Activated CD4-positive, alpha-beta T cell treated with anti-CD3 and anti-CD28 coated beads, Interleukin-2, amount 10 ng/mL, durations not matched to agents 7 days and 5 days (primary cell): ENCODE results near the gene C9. TPM values are rescaled to one million over a fixed set of nuclear protein-coding genes. Genes with fewer than 3 reads are reported as not detected.
"Not testable (repeated sequence)": the region's sequence is repeated elsewhere in the genome, so short reads cannot be mapped to it uniquely, and the experiment has no call there.

ENCODE experiments used
- CTCF ChIA-PET: fragments of 350-600 bp; sonication (Branson Sonifier 250); formaldehyde crosslinking; loops from one replicate; lab custom pipeline; 2021; ENCODE audit warnings: antibody characterized with exemption; lab: Charles Lee
- POLR2A ChIA-PET: fragments of 350-600 bp; sonication (Branson Sonifier 250); formaldehyde crosslinking; loops from one replicate; lab custom pipeline; 2021; ENCODE audit warnings: antibody characterized with exemption; lab: Charles Lee
- DNase-seq: peaks from one replicate; pipeline ENCODE4 v3.0.0-alpha.2; 2020
- H3K27ac Mint-ChIP-seq: one replicate; pipeline ENCODE4 v1.8.0; 2021; ENCODE audit warnings: mild to moderate bottlenecking, moderate library complexity, mixed read lengths
- H3K27me3 Mint-ChIP-seq: one replicate; pipeline ENCODE4 v1.8.0; 2021; ENCODE audit warnings: mixed read lengths
- H3K36me3 Mint-ChIP-seq: one replicate; pipeline ENCODE4 v1.8.0; 2021; ENCODE audit warnings: low read depth, mixed read lengths
- H3K4me1 Mint-ChIP-seq: one replicate; pipeline ENCODE4 v1.8.0; 2021; ENCODE audit warnings: mixed read lengths
- H3K4me3 Mint-ChIP-seq: one replicate; pipeline ENCODE4 v1.8.0; 2021; ENCODE audit warnings: mild to moderate bottlenecking, moderate library complexity, mixed read lengths
- H3K9me3 Mint-ChIP-seq: one replicate; pipeline ENCODE4 v1.8.0; 2021; ENCODE audit warnings: mixed read lengths
- total RNA-seq, 2 experiments: library from RNA; stranded (reverse); gene quantifications; one replicate each; pipeline ENCODE4 v1.2.3, GENCODE V29; 2021

Gene C9
- total RNA-seq: not detected

DNA sequence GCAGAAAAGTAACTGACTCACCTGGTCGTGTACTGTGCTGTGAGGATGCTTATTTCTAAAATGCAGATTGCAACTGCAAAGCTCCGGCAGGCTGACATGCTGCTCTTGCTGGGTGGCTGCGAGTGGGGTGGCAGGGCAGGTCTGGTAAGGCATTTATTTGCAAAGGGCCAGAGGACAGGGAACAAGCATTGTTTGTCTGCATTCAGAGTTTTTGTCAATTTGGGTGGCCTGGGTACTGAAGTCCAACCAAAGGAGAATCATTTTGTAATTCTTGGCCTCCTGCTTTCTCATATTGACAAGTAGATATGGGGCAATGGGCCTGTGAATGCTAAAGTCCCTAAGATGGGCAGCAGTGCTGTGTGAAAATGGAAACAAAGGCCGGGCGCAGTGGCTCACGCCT lies at the start of gene C9:
Gene C9 (minus strand): TSS at position 129 of the 400 bp plus-strand sequence. CDS start 31 bp downstream, at position 98.
- CTCF ChIA-PET: no interaction called here

DNA sequence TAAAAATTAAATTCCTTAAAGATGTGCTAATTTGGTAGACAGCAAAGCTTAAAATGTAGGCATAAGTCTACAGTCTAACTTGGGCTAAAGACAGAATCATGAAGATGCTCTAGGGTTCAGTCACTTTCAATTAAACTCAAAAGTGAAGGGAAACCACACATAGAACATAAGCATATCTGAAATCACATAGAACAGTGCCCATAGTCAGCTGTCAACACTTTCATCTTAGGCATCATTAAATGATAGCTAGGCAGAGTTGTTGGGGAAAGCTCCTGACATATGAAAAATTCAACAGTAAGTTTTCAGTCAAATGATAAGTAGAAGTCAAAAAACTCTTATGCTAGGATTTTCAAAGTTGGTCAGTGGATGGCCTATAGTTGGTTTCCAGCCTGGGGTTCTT lies 49.5 kb upstream of the C9 start:
- H3K36me3 Mint-ChIP-seq: no peaks in the 10 kb centered on the region
- ChIA-PET CTCF (interaction anchor here (0.8 to 1.3 kb wide), 2 partner anchors 10 to 42 kb away, joined by 4 to 5 read pairs; no protein-coding TSS in a partner anchor), POLR2A (no interaction called here)
- H3K4me1 Mint-ChIP-seq: no peaks in the 10 kb centered on the region
- H3K27ac Mint-ChIP-seq: no peak overlapping the region
- H3K4me3 Mint-ChIP-seq: no peak overlapping the region
- H3K9me3 Mint-ChIP-seq: no peaks in the 10 kb centered on the region
- DNase-seq: no peak
- peaks cover 22% of the 10 kb centered on the region for H3K27me3 Mint-ChIP-seq

More for the DNA sequence above, at the start of gene C9:
- no peaks in the 10 kb centered on the region for H3K4me1 Mint-ChIP-seq
- POLR2A ChIA-PET: no interaction called here
- H3K4me3 Mint-ChIP-seq: no peak within 1 kb of the TSS
- H3K27ac Mint-ChIP-seq: no peak within 1 kb of the TSS
- DNase-seq: no peak
- peaks cover 2% of the 10 kb centered on the region for H3K27me3 Mint-ChIP-seq
- peaks cover under 1% of the 10 kb centered on the region for H3K9me3 Mint-ChIP-seq
- H3K36me3 Mint-ChIP-seq: no peaks in the 10 kb centered on the region

DNA sequence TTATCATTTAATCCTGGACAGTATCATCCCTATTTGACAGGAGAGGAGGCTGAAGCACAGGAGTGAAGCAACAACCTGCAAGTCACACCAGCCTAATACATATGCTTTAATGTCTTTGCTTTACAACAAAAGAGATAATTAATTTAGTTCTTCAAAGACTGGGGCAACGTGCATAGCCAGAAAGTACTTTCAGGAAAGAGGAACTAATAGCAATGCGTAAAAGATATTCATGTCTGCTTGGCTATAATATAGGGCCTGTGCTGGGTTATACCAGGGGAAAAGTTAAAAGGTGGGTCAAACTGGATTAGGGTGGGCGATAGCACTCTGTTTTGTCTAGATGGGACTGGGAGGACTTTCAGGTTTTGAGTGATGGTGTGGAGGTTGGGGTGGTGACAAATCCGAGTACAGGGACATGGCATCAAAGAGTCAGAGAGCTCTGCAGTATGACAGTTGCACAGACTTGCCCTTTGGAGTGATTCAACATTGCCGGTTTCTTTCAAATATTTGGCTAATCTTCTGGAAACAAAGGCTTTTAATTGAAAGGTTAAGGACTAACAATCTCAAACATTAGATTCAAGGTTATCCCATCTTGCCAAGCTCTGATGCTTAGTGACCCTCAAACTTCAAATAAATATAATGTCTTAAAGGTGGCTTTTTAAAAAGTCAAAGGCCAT lies 48.6 kb upstream of the C9 start:
- Mint-ChIP-seq H3K36me3 (no peaks in the 10 kb centered on the region), H3K9me3 (no peaks in the 10 kb centered on the region), H3K27ac (no peak overlapping the region), H3K4me1 (no peaks in the 10 kb centered on the region), H3K4me3 (no peak overlapping the region), H3K27me3 (peaks cover 24% of the 10 kb centered on the region)
- POLR2A ChIA-PET: no interaction called here
- CTCF ChIA-PET: no interaction called here
- no peak for DNase-seq

DNA sequence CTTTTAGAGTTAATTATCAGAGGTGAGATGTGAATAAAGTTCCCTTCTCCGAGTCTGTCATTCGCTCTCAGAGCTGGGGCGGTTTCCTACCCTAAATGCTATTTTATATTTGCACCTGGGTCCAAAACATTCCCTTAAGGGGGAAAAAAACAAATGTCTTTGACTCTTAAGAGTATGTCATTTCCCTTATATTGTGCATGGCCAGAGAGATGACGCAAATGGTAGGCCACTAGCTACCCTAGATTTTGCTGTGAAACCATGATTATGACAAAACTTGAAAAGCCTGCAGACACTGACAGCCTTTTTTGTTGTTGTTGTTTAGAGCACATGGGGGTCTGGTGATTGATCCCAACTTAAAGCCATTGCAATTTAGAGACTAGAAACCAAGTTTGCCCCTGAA lies 47.7 kb upstream of the C9 start:
- POLR2A ChIA-PET: no interaction called here
- Mint-ChIP-seq H3K27ac (no peak overlapping the region), H3K4me1 (no peaks in the 10 kb centered on the region), H3K4me3 (no peak overlapping the region), H3K36me3 (no peaks in the 10 kb centered on the region), H3K9me3 (no peaks in the 10 kb centered on the region), H3K27me3 (peaks cover 20% of the 10 kb centered on the region)
- no peak for DNase-seq
- CTCF ChIA-PET: no interaction called here

DNA sequence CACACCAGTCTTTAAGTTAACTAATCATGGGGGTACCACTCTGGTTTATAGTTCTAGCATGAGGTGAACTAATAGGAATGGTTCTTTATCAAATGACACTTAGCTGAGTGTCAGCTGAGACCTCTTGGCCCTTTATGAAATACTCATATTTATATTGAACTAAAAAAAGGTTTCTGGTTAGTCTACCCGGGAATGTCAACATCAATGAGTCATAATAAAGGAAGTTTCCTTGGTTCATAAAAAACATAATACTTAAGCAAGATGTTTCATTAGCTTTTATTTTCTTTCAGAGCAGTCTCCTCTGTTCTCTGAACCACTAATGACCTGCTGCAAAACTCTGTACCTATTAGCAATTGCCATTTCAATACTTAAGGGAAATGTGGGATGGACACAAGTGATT lies 46.8 kb upstream of the C9 start:
- no peak for DNase-seq
- Mint-ChIP-seq H3K27me3 (peaks cover 18% of the 10 kb centered on the region), H3K27ac (no peak overlapping the region), H3K9me3 (no peaks in the 10 kb centered on the region), H3K4me1 (no peaks in the 10 kb centered on the region), H3K36me3 (no peaks in the 10 kb centered on the region), H3K4me3 (no peak overlapping the region)
- ChIA-PET CTCF (interaction anchor here (1.1 kb wide), 1 partner anchor 14 kb away, joined by 3 read pairs; the partner anchor contains the start of gene DAB2), POLR2A (no interaction called here)

DNA sequence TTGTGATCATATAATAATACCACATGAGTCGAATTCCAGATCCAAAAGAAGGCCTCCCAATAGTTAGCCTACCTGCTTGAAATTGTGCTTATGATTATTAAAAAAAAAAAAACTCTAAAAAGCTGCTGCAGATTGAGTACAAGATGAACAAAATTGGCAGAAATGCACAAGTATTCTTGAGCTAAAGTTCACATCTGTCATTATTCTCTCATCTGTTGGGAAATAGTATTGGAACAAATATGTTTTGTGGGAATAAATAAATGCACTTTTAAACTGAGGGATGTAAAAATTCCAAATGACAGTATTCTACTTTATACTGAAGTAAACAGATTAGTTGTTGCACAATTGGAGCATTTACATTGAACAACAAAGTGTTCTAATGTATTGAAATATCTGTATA lies 44.7 kb upstream of the C9 start:
- Mint-ChIP-seq H3K4me3 (no peak overlapping the region), H3K27me3 (peaks cover 15% of the 10 kb centered on the region)
- CTCF ChIA-PET: no interaction called here

DNA sequence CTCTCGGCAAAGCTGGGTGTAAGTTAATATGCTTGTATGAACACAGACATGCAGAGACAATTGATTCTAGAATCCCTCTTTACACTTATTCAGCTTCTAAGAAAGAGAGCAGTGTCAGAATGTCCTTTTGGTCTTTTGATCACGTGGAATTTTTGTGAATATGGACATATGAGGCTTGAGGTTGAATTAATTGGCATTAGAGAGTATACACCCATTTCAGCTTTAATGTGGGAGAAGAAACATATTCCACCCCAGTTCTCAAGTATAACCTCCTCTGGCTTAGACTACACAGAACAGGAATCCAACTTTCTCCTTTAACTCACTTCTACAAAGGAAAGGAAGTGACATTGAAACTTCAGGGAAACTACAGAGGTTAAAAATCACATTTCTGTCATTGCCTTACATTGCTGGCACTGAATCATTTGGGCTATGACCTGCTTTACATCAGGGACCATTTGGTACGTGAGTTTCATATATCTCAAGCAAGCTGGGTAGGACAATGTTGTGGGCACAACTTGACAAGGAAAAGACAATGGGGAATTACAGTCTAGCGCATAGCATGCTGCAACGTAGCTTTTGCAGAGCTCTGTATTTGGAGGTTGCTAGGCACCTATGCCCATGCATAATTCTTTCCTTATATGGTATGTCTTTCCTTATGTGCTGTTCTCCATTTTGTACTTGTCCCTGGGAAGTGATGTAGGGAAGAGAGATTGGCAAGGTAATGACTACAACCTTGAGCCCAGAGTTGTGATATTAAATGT lies 41.0 kb upstream of the C9 start:
- ChIA-PET POLR2A (no interaction called here), CTCF (no interaction called here)
- H3K36me3 Mint-ChIP-seq: no peaks in the 10 kb centered on the region
- H3K27me3 Mint-ChIP-seq: peaks cover 10% of the 10 kb centered on the region
- peaks cover 2% of the 10 kb centered on the region for H3K9me3 Mint-ChIP-seq
- no peak overlapping the region for H3K4me3 Mint-ChIP-seq
- DNase-seq: no peak
- no peak overlapping the region for H3K27ac Mint-ChIP-seq
- no peaks in the 10 kb centered on the region for H3K4me1 Mint-ChIP-seq

More for the DNA sequence above, 44.7 kb upstream of the C9 start:
- Mint-ChIP-seq H3K9me3 (no peaks in the 10 kb centered on the region), H3K4me1 (no peaks in the 10 kb centered on the region), H3K27ac (no peak overlapping the region), H3K36me3 (no peaks in the 10 kb centered on the region)
- POLR2A ChIA-PET: no interaction called here
- no peak for DNase-seq

DNA sequence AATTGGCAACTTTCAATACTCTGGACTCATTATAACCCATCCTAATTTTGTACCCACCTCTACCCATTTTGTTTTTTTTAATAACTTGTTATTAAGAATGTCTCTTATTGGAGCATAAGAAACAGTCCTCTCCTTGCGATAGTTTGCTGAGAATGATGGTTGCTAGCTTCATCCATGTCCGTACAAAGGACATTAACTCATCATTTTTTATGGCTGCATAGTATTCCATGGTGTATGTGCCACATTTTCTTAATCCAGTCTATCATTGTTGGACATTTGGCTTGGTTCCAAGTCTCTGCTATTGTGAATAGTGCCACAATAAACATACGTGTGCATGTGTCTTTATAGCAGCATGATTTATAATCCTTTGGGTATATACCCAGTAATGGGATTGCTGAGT lies 39.5 kb upstream of the C9 start:
- not testable (repeated sequence) for H3K9me3 Mint-ChIP-seq, DNase-seq, H3K36me3 Mint-ChIP-seq

DNA sequence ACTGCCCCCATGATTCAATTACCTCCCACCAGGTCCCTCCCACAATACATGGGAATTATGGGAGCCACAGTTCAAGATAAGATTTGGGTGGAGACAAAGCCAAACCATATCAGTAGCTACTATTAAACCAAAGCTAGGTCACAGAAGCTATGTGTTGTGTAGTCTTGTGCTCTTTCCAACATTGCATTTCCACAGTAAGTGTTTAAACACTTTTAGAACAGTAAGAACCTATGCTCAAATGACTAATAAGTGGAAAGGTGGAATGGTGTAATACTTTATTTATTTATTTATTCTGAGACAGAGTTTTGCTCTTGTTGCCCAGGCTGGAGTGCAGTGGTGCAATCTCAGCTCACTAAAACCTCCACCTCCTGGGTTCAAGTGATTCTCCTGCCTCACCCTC lies 37.8 kb upstream of the C9 start:
- H3K4me3 Mint-ChIP-seq, H3K27me3 Mint-ChIP-seq, H3K9me3 Mint-ChIP-seq, POLR2A ChIA-PET, DNase-seq, H3K36me3 Mint-ChIP-seq, H3K4me1 Mint-ChIP-seq, H3K27ac Mint-ChIP-seq: not testable (repeated sequence)
- CTCF ChIA-PET: interaction anchor here (1.1 kb wide), 1 partner anchor 82 kb away, joined by 3 read pairs; no protein-coding TSS in a partner anchor

More for the DNA sequence above, 39.5 kb upstream of the C9 start:
- H3K27me3 Mint-ChIP-seq, H3K4me3 Mint-ChIP-seq, POLR2A ChIA-PET, H3K4me1 Mint-ChIP-seq, H3K27ac Mint-ChIP-seq: not testable (repeated sequence)
- CTCF ChIA-PET: interaction anchor here (0.6 kb wide), 1 partner anchor 298 kb away, joined by 3 read pairs; no protein-coding TSS in a partner anchor

DNA sequence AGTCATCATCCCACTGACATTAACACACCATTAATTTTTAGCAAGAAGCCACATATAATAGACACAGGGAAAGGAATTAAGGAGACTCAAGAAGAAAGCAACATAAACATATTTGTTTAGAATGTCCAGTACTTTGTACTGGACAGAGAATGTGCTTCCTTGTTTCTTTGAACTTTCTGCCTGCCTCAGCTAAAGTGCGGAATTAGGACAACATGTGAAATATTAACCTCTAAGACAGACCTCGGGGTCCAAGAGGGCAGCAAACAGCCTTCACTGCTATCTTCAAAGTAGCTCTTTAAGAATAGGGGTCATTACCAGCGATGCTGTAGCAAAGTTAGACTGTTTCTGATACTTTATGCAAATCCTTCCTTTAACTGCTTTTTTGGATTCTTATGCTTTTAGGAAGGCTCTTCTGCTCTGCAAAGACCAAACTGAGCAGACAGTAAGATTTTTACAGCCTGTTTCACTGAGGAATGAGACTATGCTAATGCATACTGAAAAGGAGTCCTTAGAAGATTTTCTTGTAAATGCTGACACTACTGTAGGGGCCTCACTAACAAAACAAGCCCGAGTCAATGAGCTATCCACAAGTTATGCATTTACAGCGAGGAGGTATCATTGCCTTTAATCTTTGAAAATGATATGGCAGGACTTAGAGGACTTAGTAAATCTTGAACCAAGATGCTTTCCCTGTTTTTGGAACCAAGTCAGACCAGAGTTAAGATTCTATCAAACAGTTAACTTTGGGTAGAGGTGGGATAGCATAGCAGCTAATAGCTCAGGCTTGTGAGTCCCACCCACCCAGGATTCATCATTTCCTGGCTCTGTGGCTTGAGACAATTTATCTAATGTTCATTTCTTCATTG lies 36.7 kb upstream of the C9 start:
- H3K9me3 Mint-ChIP-seq: peaks cover 2% of the 10 kb centered on the region
- no peak for DNase-seq
- peaks cover 3% of the 10 kb centered on the region for H3K4me1 Mint-ChIP-seq
- ChIA-PET POLR2A (no interaction called here), CTCF (interaction anchor here (0.7 kb wide), 1 partner anchor 182 kb away, joined by 3 read pairs; the partner anchor contains the start of gene FYB1)
- H3K27me3 Mint-ChIP-seq: no peaks in the 10 kb centered on the region
- H3K36me3 Mint-ChIP-seq: no peaks in the 10 kb centered on the region
- no peak overlapping the region for H3K4me3 Mint-ChIP-seq
- H3K27ac Mint-ChIP-seq: no peak overlapping the region

DNA sequence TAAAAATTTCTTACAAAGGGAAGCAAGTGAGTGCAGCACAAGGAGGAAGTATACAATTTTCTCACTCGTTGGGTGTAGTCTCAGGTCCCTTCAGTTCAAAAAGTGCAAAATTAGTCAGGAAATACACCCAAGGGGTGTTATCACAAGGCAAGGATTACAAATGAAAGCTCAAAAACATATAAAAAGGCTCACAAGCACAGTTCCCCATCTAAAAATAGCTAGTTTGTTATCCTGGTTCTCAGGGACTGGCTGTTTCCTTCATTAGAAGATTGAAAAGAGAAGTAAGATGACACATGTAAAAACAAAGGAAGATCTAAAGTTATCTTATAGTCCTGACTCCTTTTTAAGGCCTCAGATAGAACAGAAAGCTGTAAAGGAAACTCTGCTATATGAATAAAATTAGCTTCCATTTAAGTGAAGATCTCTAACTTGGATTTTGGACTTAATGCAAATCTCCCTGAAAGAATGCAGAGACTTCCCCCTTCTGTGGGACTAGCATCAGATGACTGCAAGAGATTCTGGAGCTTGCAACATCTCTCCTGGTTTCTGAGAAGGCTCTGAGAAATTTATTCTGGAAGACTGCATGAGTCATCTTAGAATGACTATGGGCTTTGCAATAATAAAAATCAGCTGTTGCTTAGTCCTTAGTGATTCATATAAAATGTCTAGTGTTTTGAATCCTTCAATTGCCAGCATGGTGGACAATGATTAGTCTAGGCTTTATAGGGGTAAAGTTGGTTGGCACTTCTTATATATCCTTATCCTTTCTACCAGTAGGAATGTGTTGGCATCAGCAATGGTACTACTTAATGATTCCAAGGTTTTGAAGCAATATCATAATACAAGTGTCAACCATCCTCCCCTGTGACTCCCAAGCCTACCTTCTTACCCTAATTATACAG lies 35.1 kb upstream of the C9 start:
- ChIA-PET CTCF (no interaction called here), POLR2A (no interaction called here)
- no peaks in the 10 kb centered on the region for H3K36me3 Mint-ChIP-seq
- peak overlapping the region; percentile 23 for H3K27ac Mint-ChIP-seq
- H3K4me1 Mint-ChIP-seq: peaks cover 3% of the 10 kb centered on the region
- no peak for DNase-seq
- peaks cover 2% of the 10 kb centered on the region for H3K9me3 Mint-ChIP-seq
- no peaks in the 10 kb centered on the region for H3K27me3 Mint-ChIP-seq
- H3K4me3 Mint-ChIP-seq: no peak overlapping the region

DNA sequence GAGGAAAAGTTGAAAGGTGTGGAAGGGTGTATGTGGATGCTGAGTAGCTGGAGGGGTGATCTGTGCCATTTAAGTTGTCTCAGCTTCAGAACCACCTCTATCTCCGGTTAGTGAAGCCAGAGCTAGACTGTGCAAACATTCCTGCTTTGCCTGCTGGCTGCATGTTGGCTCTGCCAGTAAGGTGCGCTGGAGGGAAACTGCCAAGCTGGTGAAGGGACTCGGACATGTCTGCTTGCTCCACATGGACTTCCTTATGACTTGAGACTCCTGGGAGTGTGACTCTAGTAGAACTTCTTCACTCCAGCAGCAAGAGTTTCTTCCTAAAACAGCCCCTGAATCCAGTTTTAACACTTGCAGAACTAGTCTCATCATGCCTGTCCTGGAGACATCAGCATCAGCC lies 32.5 kb upstream of the C9 start:
- no peaks in the 10 kb centered on the region for H3K27me3 Mint-ChIP-seq
- no peak overlapping the region for H3K27ac Mint-ChIP-seq
- H3K4me3 Mint-ChIP-seq: no peak overlapping the region
- H3K9me3 Mint-ChIP-seq: no peaks in the 10 kb centered on the region
- peaks cover 3% of the 10 kb centered on the region for H3K4me1 Mint-ChIP-seq
- CTCF ChIA-PET: interaction anchor here (4.3 kb wide), 1 partner anchor 21 kb away, joined by 13 read pairs; no protein-coding TSS in a partner anchor
- DNase-seq: no peak
- H3K36me3 Mint-ChIP-seq: no peaks in the 10 kb centered on the region
- POLR2A ChIA-PET: no interaction called here
